OCI-LY1 (cell line): ENCODE measurements around the gene KREMEN1.

Experiments used
- H2AFZ ChIP-seq: fragments of 200-600 bp; sonication (generic), shearing (Covaris generic); 2 replicates; pipeline ENCODE4 v1.6.0; 2014; ENCODE audit warnings: antibody characterized with exemption, mild to moderate bottlenecking, low read length
- H3F3A ChIP-seq: fragments of 200-600 bp; sonication (generic), shearing (Covaris generic); 2 replicates; pipeline ENCODE4 v1.6.0; 2014; ENCODE audit warnings: mild to moderate bottlenecking, antibody characterized with exemption, low read length, moderate library complexity; ENCODE audit not compliant: insufficient read depth
- H3K27ac ChIP-seq: fragments of 200-600 bp; sonication (generic); 2 replicates; pipeline ENCODE4 v1.5.1; 2014; ENCODE audit warnings: low read length, mixed run types, mild to moderate bottlenecking, low read depth; ENCODE audit not compliant: poor library complexity, severe bottlenecking
- H3K27me3 ChIP-seq: fragments of 200-600 bp; sonication (generic); 2 replicates; pipeline ENCODE4 v1.6.0; 2014; ENCODE audit warnings: antibody characterized with exemption, mild to moderate bottlenecking, low read length, moderate library complexity; ENCODE audit not compliant: insufficient read depth
- H3K36me3 ChIP-seq: fragments of 200-600 bp; sonication (generic); 2 replicates; pipeline ENCODE4 v1.6.1; 2014; ENCODE audit warnings: mild to moderate bottlenecking, antibody characterized with exemption, low read length, moderate library complexity, mixed read lengths; ENCODE audit not compliant: insufficient read depth
- H3K4me1 ChIP-seq: fragments of 200-600 bp; sonication (generic); 2 replicates; pipeline ENCODE4 v1.5.1; 2014; ENCODE audit warnings: mild to moderate bottlenecking, low read length, moderate library complexity; ENCODE audit not compliant: insufficient read depth, severe bottlenecking
- H3K4me2 ChIP-seq: fragments of 200-600 bp; sonication (generic), shearing (Covaris generic); 2 replicates; pipeline ENCODE4 v1.6.1; 2014; ENCODE audit warnings: low read length
- H3K4me3 ChIP-seq: fragments of 200-600 bp; sonication (generic); 2 replicates; pipeline ENCODE4 v1.5.1; 2014; ENCODE audit warnings: low read length, low read depth, mild to moderate bottlenecking, mixed read lengths; ENCODE audit not compliant: poor library complexity, severe bottlenecking
- H3K79me2 ChIP-seq: fragments of 200-600 bp; shearing (Covaris generic); 2 replicates; pipeline ENCODE4 v1.6.1; 2016; ENCODE audit warnings: mixed run types, low read length, mixed read lengths; ENCODE audit not compliant: insufficient read depth
- H3K9ac ChIP-seq: fragments of 200-600 bp; sonication (generic), shearing (Covaris generic); 2 replicates; pipeline ENCODE4 v1.6.1; 2014; ENCODE audit warnings: mild to moderate bottlenecking, low read length, mixed read lengths
- H3K9me2 ChIP-seq: fragments of 200-600 bp; sonication (generic), shearing (Covaris generic); 2 replicates; pipeline ENCODE4 v1.6.1; 2014; ENCODE audit warnings: low read depth, mild to moderate bottlenecking, low read length, mixed read lengths
- H3K9me3 ChIP-seq: fragments of 200-600 bp; shearing (Covaris generic); 2 replicates; pipeline ENCODE4 v1.6.1; 2014; ENCODE audit warnings: low read length, mixed read lengths
- H4K20me1 ChIP-seq: fragments of 200-600 bp; sonication (generic), shearing (Covaris generic); 2 replicates; pipeline ENCODE4 v1.6.0; 2016; ENCODE audit warnings: mild to moderate bottlenecking, low read length; ENCODE audit not compliant: insufficient read depth
- EZH2 ChIP-seq: fragments of 200-600 bp; sonication (generic), shearing (Covaris generic); IDR thresholded peaks from 2 replicates; pipeline ENCODE4 v1.8.0; 2017; ENCODE audit warnings: borderline replicate concordance, mixed run types, mild to moderate bottlenecking, antibody characterized with exemption, low read length, moderate library complexity, mixed read lengths
- TF ChIP-seq, protein P1 (sequence below): fragments of 200-600 bp; sonication (generic), shearing (Covaris generic); IDR thresholded peaks from 2 replicates; pipeline ENCODE4 v1.5.1; 2017; ENCODE audit warnings: mild to moderate bottlenecking, antibody characterized with exemption, low read length, moderate library complexity, mixed read lengths

Gene KREMEN1

GRCh38 chr22:29060931-29061330 lies 11.9 kb upstream of the KREMEN1 start:
- Histone ChIP-seq H3K9ac (no peak overlapping the region), H3K9me3 (no peaks in the 10 kb centered on the region), H3K79me2 (no peaks in the 10 kb centered on the region), H2AFZ (no peak overlapping the region), H3K9me2 (no peaks in the 10 kb centered on the region), H3K4me2 (no peak overlapping the region), H3K27me3 (0 out of 2 replicates have a peak, but pooled peaks cover 3% of the 10 kb centered on the region), H3K27ac (no peak overlapping the region), H3K36me3 (no peaks in the 10 kb centered on the region), H4K20me1 (no peaks in the 10 kb centered on the region), H3F3A (no peaks in the 10 kb centered on the region), H3K4me3 (no peak overlapping the region), H3K4me1 (no peaks in the 10 kb centered on the region)
- no peak for TF ChIP-seq EZH2
- TF ChIP-seq, protein P1, sequence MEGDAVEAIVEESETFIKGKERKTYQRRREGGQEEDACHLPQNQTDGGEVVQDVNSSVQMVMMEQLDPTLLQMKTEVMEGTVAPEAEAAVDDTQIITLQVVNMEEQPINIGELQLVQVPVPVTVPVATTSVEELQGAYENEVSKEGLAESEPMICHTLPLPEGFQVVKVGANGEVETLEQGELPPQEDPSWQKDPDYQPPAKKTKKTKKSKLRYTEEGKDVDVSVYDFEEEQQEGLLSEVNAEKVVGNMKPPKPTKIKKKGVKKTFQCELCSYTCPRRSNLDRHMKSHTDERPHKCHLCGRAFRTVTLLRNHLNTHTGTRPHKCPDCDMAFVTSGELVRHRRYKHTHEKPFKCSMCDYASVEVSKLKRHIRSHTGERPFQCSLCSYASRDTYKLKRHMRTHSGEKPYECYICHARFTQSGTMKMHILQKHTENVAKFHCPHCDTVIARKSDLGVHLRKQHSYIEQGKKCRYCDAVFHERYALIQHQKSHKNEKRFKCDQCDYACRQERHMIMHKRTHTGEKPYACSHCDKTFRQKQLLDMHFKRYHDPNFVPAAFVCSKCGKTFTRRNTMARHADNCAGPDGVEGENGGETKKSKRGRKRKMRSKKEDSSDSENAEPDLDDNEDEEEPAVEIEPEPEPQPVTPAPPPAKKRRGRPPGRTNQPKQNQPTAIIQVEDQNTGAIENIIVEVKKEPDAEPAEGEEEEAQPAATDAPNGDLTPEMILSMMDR = no peak

DNA sequence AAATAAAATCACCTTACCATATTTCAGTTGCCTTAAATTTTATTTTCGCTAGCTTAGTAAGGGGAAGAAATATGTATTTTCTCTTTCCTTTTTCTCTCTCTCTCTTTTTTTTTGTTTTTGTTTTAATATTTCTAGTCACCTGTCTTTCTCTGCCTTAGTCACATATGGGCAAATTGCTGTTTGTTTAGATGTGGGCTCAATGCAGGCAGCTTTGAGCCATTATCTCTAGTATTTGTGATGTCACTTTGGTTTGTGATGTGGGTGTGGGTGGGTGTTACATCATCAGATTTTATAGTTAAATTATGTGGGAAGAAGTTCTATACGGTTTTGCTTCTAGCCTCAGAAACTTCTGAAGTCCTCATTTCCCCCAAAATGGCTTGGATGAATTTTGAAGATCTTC lies 11.1 kb upstream of the KREMEN1 start, which contains the start of gene C22orf31:
TSS of gene C22orf31 (minus strand) at position 59 of the 400 bp plus-strand sequence. CDS start at position 20, 39 bp downstream.
- H3K27me3 ChIP-seq = 0 out of 2 replicates have a peak, but pooled peaks cover 3% of the 10 kb centered on the region
- no peaks in the 10 kb centered on the region for H3K36me3 ChIP-seq
- H3K4me3 ChIP-seq = no peak within 1 kb of the TSS
- H3K4me2 ChIP-seq = no peak within 1 kb of the TSS
- no peak within 1 kb of the TSS for H2AFZ ChIP-seq
- no peaks in the 10 kb centered on the region for H3K4me1 ChIP-seq
- H3K9me2 ChIP-seq = no peaks in the 10 kb centered on the region
- TF ChIP-seq, protein P1 = no peak
- no peak for TF ChIP-seq EZH2
- no peak within 1 kb of the TSS for H3K9ac ChIP-seq
- H3K79me2 ChIP-seq = no peaks in the 10 kb centered on the region
- no peak within 1 kb of the TSS for H3K27ac ChIP-seq
- no peaks in the 10 kb centered on the region for H3F3A ChIP-seq
- H3K9me3 ChIP-seq = no peaks in the 10 kb centered on the region
- H4K20me1 ChIP-seq = no peaks in the 10 kb centered on the region

DNA sequence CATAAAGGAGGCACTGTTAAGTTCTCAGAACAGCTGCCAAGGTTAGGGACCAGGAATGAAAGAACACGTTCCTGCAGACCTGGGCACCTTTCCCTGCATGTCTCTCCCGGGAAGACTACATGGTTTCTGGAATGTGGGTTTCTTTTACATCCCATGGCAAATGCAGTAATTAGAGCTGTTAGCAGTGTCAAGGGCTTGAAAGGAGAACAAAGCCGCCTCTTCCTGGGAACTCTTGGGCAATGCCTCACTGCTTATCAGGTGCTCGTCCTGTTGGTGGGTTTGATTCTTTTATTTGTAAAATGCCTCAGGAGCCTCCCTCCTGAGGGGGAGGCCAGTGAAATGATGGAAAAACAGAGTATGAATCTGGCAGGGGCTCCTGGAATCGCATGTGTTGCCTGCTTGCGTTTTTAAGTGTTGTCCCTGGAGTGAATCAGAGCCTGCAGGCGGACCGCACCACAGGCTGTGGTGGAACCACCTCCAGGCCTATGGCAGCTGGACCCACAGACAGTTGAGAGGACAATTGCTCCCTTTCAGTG lies 10.5 kb upstream of the KREMEN1 start:
- Histone ChIP-seq H3K27ac (no peak overlapping the region), H3K9me3 (no peaks in the 10 kb centered on the region), H3K4me2 (no peak overlapping the region), H3K9me2 (no peaks in the 10 kb centered on the region), H3K36me3 (no peaks in the 10 kb centered on the region), H3K27me3 (0 out of 2 replicates have a peak, but pooled peaks cover 3% of the 10 kb centered on the region), H3K79me2 (no peaks in the 10 kb centered on the region), H3K4me3 (no peak overlapping the region), H2AFZ (no peak overlapping the region), H3K4me1 (no peaks in the 10 kb centered on the region), H3F3A (no peaks in the 10 kb centered on the region), H3K9ac (no peak overlapping the region), H4K20me1 (no peaks in the 10 kb centered on the region)
- TF ChIP-seq, protein P1 = no peak
- no peak for TF ChIP-seq EZH2
